DMS 273 treated with DMSO at 0.1 percent for 48 hours (cell line): ENCODE data around the gene VASN.
"Not testable (repeated sequence)": the region's sequence is repeated elsewhere in the genome, so short reads cannot be mapped to it uniquely, and the experiment has no call there.

Source experiments
- DNase-seq: peaks from one replicate; lab custom pipeline; 2025; lab: John Stamatoyannopoulos, UW

VASN gene

DNA sequence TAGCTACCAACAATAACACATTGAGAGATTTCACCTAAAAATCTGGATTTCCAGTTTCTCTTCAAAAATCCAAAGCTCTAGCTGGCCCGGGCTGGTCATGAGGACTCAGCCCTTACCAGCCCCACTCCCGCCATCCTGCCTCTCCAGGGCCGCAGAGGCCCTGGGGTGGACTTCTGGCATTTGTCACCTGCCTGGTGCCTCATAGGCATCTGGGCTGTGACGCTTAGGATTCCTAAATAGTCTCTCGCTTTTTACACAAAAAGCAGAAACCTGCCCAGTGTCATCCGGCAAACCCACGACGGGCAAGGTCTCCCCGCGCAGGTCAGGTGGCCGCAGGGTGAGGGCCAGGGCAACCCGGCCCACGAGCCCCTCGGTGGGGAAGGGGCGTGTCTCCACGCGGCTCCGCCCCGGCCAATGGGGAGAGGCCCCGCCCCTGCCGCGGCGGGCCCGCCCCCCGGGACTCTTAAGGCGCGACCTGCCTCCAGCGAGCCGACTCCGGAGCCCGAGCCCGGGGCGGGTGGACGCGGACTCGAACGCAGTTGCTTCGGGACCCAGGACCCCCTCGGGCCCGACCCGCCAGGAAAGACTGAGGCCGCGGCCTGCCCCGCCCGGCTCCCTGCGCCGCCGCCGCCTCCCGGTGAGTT, at the start of gene VASN:
Gene VASN (plus strand): TSS at position 492 of the 644 bp plus-strand sequence. CDS start 9,030 bp downstream, outside the sequence.
- no peak for DNase-seq

DNA sequence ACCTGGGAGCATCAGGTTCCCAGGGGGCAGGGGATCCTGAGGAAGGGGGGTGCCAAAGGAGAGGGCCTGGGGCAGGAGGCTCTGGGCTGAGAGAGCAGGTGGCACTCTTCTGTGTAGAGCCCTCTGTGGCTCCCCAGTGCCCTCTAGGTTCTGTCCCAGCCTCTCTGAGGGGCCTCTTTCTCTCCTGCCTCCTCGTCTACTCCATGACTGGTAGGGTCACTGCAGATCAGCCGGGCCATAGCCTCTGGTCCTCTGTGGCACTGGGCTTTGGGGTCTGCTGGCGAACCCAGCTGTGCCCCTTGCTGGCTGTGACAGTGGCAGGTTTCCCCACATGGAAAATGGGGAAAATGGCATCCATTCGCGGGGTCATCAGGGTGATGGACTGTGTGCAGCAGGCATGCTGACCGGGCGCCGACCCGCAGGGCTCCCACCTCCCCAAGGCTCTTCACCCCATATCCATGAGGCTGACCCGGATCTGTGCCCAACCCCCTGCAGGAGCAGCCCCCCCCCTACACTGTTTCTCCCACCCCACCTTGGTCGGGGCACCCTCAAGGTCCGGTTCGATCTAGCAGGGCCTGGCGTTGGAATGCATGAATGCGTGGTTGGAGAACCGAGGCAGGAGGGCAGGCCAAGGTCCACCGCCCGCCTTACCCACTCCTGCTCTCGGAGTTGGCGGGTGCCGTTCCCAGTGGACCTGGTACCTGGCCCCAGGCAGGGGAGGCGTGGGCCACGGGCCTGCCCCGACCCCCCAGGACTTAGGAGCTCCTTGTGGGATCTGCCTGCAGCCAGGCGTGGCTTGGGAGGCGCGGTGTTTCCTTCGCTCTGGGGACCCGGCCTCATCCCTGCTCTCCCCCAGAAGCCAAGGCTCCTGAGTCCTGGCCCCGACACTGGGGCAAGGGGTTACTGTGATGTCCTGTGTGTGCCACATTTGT, 49.3 kb upstream of the VASN start:
- DNase-seq, result no peak

DNA sequence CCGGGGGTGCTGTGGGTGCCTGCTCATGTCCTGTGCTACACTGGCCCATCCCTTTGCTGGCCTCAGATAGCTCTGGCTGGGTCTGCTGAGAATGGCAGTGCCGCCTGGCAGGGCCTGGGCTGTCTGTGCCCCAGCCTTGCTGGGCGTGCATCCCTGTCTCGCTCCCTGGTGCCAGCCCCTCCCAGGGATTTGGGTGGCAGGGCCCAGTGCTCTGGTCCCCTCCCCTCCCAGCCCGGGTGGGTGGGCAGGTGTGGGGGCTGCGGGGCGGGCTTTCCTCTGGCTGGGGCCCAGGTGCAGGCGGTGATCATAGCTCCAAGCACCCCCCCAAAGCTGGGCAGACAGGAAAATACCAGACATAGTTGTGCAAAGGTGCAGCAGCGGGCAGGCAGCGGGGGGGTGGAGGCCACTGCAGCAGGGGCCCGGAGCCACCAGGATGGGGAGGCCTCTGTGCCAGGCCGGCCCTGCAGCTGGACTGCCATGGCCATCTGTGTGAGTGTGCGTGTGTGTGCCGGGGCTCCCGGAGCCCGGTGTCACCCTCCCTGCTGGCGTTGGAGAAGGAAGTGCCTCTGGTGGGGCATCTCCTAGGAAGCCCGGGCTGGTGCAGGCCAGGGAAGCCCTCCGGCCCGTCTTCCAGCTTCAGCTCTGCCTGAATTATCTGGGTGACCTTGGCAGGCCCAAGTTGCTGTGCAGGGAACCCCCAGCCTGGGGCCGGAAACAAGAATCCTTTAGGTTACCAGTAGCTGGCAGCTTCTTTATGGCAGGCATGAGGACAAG, 48.4 kb upstream of the VASN start:
- DNase-seq, result no peak

DNA sequence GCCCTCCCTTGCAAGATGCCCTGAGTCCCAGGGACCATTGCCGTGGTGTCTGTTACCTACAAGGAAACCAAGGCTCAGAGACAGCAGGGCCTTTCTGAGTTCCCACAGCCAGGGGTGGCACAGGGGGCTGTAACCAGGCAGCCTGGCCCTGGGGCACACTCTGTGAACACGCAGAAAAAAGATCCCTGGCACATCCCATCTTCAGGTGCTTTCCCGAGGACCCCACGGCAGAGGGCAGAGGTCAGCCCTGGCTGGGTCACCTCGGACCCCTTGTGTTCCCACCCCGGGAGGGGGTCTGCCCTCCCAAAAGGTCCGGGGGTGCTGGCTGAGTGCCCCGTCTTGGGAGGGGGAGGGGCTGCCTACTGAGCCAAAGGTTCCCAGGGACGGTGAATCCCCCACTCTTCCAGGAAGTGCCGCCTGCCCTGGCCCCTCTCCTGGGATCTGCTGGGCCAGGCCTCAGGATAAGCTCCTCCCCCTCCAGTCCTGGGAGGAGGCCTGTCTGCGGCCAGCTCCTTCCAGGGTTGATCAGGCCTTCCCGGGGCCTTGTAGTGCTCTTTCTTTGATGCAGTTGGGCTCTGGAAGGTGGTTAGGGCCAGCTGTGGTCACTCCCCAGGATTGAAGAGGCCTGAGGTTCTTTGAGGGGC, 47.7 kb upstream of the VASN start:
- DNase-seq, result no peak

DNA sequence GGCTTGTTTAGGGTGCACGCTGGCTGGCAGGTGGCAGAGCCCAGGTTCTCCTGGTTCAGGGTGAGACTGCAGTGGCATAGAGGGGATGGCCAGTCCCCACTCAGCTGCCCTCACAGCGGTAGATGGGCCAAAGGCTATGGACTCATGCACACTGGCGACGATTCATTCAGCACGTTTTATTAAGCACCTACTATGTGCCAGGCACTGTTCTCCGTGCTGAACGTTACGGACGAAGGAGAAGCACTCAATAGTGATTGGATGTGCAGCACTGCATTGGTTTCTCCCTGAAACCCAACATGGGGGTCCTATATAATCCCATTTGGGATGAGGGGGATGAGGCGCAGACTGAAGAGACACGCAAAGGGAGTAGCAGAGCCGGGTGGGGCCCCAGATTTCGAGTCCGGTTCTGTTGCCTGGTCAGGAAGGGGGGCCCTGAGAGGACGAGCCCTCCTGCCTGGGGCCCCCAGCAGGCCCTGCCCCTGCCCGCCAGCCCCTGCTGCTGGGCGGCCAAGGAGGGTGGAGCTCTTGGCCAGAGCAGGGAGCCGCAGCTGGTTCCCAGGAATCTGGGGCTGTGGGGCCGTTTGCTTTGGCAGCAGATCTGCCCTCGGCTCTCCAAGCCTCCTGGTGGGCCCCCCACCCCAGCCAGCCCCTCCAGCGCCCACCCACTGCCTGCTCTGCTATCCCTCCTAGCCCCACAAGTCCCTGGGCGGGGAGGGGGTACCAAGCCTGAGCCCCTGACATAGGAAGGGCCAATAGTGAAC, 47.0 kb upstream of the VASN start:
- DNase-seq, result no peak

DNA sequence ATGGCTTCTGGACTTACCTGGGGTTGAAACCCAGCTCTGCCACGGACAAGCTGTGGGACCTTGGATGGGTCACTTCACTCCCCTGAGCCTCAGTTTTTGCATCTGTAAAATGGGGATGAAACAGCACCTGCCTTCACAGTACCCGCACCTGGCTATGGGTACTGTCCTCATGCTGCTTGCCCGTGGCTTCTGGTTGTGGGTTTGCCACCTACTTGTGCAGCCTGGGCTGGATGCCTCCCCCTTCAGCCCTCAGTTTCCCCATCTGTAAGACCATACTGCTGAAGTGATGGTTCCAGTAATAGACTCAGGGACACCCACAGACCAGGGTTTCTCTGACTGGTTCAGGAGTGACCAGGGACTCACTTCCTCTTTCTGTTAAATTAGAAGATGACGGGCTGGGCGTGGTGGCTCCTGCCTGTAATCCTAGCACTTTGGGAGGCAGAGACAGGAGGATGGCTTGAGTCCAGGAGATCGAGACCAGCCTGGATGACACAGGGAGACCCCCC, 46.3 kb upstream of the VASN start:
- no peak for DNase-seq

DNA sequence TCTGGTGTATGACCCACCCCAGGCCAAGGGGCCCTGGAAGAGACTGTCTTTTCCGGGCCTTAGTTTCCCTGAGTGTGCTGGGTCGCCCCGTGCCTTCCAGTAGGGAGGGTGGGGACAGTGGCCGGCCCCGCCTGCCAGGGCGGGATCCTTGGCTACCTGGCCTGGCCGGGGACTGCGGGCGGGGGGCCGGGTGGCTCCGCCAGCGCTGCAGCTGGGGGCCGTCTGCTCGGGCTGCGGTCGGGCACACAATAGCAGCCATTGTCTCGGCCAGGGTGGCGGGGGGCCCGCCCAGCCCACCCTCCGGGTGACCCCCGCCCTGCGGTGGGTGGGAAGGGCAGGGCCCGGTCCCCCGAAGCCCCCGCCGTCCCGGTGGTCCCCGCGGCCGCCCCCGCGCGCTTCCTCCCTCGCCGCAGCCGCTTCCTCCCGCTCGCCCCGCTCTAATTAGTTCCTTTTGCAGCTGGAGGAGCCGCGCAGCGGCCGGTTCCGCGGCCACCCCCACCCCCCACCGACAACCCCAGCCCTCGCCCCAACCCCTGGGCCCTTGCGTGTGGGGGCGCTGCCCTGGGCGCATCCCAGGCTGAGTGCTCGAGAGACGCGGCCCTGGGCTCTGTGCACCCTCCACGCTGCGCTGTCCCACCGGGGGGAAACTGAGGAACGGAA, 44.1 kb upstream of the VASN start:
- no peak for DNase-seq

DNA sequence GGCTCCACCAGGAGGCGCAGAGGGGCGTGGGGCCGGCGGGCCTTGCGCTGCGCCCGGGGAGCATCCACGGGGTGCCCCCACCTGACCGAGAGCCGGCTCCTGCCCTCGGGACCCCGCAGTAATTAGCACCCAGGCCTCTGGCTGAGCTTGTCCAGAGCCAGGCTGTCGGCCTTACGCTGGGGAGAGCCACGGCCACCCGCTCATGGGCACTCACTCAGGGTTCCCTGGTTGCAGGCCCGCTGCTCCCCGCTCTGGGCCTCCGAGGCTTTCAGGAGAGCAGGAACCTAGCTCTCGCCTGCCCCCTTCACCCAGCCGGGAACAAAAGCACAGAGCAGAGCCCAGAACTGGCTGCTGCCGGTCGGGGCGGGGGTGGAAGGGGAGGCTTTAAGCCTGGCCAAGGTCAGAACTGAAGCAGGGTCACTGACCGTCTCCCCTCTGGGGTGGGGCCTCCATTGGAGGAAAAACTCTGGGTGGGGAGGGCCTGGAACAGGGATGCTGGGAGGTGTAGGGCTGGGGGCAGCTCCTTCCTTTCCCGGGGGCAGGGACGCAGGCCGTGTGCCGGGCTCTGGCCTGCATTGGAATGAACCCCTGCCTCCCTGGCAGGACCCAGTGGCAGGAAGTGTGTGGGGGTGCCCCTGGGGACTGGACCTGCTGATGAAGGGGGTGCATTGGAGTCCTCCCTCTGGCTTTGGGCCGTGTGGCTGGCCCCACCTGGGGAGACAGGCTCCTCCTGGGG, 43.4 kb upstream of the VASN start:
- no peak for DNase-seq

DNA sequence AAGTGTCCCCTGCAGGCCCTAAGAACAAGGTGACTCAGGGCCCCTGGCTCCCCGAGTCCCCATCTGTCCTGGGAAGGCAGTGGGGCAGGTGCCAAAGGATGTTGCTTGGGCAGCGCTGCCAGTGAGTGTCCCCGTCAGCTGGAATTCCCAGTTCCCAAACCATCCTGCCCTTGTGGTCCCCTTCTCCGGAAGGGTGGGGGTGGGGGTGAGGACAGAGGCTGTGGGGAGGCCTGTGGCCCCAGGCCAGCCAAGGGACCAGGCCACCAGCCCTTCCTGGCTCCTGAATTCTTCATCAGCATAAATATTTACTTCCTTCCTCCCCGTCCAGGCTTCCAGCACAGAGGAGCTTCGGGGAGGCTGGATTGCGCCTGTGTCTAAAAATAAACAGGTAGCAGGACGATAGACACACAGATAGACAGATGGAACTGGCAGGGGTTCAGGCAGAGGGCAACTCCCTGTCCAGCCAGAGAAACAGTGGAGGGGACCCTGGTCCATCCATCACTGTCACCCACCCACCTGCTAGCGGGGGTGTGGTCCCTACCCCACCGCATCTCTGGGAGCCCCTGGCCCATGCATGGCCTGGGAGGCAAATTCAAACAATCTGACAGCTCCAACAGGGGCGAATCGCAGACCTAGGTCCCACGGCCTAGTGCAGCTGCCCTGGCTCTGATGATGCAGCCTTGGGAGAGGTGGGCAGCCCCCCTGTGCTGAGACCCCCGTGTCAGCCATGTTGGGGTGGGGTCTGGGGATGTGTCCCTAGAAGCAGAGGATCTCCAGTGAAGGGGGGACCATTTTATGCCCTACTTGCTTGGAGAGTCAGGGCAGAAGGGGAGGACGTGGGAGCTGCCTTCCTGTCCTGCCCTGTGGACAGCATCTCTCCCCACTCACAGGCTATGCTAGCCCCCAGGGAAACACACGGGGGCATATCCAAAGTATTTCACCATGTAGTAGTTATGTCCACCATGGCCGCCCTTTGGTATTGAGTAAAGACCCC, 42.6 kb upstream of the VASN start:
- no peak for DNase-seq

DNA sequence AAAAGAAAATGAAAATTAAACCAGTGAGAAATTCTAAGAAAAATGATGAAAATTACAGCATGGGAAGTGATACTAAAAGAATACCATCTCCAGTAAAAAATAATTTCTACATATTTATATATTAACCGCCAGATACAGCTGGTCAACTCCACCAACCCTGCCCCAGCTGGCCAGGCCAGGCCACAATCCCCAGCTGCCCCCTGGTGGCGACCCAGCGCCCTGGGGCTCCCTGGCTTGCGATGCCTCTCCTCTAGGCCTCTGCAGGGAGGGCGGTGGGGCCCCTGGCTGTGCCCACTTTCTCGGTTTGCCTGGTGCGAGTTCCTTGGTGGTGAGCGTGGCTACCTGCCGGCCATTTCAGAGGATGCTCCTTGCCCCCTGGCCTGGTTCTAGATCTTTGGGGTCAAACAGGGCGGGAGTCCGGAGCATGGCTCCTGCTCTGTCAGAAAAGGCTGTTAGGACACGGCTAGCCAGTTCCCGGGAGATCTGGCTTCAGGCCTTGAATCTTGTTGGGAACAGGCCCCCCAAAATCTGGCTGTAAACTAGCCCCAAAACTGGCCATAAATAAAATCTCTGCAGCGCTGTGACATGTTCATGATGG, 41.3 kb upstream of the VASN start:
- DNase-seq, result no peak

DNA sequence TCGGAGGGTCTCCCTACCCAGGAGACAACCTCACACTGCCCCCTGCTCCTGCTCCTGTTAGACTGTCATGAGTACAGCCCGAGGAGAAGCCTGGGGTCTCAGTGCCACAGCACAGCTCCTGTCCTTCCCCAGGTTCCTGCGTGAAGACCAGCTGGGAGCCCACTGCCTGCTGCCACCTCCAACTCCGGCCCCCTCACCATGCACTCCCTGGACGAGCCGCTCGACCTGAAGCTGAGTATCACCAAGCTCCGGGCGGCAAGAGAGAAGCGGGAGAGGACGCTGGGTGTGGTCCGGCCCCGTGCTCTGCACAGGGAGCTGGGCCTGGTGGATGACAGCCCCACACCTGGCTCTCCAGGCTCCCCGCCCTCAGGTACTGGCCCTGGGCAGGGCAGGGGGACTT, 39.6 kb upstream of the VASN start:
- DNase-seq, result no peak

DNA sequence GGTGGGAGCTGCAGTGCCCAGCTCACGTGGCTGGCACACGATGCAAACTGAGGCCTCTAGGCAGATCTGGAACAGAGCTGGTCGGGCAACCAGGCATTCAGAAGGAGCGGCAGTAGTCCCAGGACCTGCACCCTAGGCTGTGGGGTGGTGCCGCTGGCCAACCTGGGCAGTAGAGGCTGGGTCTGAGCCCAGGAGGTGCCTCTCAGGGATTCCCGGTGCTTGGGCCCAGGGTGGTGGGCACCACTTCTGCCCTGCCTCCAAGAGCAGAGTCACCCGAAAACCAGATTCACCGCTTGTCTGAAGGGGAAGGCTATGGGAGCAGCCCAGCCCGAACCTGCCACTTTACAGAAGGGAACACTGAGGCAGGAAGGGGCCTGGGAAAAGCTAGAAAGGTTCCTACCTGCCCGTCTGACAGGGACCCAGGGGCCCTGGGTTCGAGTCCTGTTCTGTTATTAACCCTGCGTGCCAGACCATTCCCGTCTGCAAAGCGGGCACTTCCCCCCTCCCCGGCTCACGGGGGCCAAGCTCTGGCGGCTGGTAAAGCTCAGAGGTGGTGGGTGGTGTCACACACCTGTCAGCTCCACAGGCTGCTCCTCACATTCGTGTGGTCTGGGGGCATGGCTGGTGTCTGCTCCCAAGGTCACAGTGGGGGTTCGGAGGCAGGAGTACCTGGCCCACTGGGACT, 38.9 kb upstream of the VASN start:
- DNase-seq, result no peak

DNA sequence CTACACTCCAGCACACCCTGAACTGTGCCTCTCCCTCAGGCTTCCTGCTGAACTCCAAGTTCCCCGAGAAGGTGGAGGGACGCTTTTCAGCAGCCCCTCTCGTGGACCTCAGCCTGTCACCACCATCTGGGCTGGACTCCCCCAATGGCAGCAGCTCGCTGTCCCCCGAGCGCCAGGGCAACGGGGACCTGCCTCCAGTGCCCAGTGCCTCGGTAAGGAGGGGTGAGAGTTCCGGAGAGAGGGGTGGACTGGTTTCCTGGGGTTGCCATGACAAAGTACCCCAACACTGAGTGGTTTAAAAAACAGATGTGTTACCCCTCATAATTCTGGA, 38.4 kb upstream of the VASN start:
- no peak for DNase-seq

DNA sequence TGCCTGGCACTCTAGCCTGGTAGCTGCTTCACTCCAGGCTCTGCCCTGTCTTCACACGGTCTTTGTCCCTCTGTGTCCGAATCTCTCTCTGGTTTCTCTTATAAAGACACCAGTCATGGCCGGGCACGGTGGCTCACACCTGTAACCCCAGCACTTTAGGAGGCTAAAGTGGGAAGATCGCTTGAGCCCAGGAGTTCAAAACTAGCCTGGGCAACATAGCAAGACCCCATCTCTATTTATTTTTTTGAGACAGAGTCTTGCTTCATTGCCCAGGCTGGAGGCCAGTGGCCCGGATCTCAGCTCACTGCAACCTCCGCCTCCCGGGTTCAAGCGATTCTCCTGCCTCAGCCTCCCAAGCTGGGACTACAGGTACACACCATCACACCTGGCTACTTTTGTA, 37.9 kb upstream of the VASN start:
- DNase-seq, result not testable (repeated sequence)

DNA sequence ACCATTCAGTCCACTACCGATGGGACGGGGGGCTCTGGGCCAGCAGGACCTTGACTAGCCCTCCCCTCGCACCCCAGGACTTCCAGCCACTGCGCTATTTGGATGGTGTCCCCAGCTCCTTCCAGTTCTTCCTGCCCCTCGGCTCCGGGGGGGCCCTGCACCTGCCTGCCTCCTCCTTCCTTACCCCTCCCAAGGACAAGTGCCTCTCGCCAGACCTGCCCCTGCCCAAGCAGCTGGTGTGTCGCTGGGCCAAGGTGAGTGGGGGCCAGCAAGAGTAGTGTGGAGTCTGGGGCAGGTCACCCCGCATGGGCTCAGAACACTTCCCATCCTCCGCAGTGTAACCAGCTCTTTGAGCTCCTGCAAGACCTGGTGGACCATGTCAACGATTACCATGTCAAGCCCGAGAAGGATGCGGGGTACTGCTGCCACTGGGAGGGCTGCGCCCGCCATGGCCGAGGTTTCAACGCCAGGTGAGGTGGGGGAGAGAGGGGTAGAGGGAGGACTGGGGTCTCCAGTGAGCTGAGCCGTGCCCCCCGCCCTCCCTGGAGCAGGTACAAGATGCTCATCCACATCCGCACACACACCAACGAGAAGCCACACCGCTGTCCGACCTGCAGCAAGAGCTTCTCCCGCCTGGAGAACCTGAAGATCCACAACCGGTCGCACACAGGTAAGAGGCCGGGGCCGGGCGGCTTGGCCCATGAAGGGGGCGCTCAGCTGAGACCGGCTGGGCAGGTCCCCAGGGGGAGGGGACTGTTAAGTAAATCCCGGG, 36.7 kb upstream of the VASN start:
- no peak for DNase-seq

DNA sequence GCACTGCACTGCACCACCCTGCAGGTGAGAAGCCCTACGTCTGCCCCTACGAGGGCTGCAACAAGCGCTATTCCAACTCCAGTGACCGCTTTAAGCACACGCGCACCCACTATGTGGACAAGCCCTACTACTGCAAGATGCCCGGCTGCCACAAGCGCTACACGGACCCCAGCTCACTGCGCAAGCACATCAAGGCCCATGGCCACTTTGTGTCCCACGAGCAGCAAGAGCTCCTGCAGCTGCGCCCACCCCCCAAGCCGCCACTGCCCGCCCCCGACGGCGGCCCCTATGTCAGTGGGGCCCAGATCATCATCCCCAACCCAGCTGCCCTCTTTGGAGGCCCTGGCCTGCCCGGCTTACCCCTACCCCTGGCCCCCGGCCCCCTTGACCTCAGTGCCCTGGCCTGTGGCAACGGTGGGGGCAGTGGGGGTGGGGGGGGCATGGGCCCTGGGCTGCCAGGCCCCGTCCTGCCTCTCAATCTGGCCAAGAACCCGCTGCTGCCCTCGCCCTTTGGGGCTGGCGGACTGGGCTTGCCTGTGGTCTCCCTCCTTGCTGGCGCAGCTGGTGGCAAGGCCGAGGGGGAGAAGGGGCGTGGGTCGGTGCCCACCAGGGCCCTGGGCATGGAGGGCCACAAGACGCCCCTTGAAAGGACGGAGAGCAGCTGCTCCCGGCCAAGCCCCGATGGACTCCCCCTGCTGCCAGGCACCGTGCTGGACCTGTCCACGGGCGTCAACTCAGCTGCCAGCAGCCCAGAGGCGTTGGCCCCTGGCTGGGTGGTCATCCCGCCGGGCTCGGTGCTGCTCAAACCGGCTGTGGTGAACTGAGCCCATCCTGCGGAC, 34.7 kb upstream of the VASN start:
- DNase-seq, result no peak
